ENCODE data around the gene OCIAD1. TPM values are rescaled to one million over a fixed set of nuclear protein-coding genes. Genes with fewer than 3 reads are reported as not detected.
A peak's percentile ranks its signal among the peaks of the same experiment; 100 is the strongest.
"Not testable (repeated sequence)": the region's sequence is repeated elsewhere in the genome, so short reads cannot be mapped to it uniquely, and the experiment has no call there.

OCIAD1 gene
- polyA plus RNA-seq, 4 donors = 215 to 284 (median 253) TPM

- DNase-seq (ENCODE audit: low read depth in 4 of 4, low spot score in 2 of 4) = not testable (repeated sequence)
Observed at GRCh38 chr4:48816297-48816696, 14.6 kb upstream of the OCIAD1 start.

GRCh38 chr4:48816971-48817370 is 13.9 kb upstream of the OCIAD1 start:
- no peak for DNase-seq (ENCODE audit: low read depth in 4 of 4, low spot score in 2 of 4)

GRCh38 chr4:48821431-48821830 is 9.5 kb upstream of the OCIAD1 start:
- DNase-seq (ENCODE audit: low read depth in 4 of 4, low spot score in 2 of 4) = not testable (repeated sequence)

GRCh38 chr4:48827622-48828021 is 3.3 kb upstream of the OCIAD1 start:
- no peak for DNase-seq (ENCODE audit: low read depth in 4 of 4, low spot score in 2 of 4)

GRCh38 chr4:48831532-48832030 is 693 bp downstream of the OCIAD1 start:
- DNase-seq (ENCODE audit: low read depth in 4 of 4, low spot score in 2 of 4) = peak in 1 of 4 donors; percentile 31

- DNase-seq (ENCODE audit: low read depth in 4 of 4, low spot score in 2 of 4) = no peak
Observed at GRCh38 chr4:48832571-48832970, 1.7 kb downstream of the OCIAD1 start.

- DNase-seq (ENCODE audit: low read depth in 4 of 4, low spot score in 2 of 4) = no peak
Observed at GRCh38 chr4:48836658-48837057, 5.8 kb downstream of the OCIAD1 start.

- no peak for DNase-seq (ENCODE audit: low read depth in 4 of 4, low spot score in 2 of 4)
Observed at GRCh38 chr4:48841045-48841827, 10.3 kb downstream of the OCIAD1 start.

GRCh38 chr4:48844843-48845242 is 14.0 kb downstream of the OCIAD1 start:
- DNase-seq (ENCODE audit: low read depth in 4 of 4, low spot score in 2 of 4) = no peak

- DNase-seq (ENCODE audit: low read depth in 4 of 4, low spot score in 2 of 4) = not testable (repeated sequence)
Observed at GRCh38 chr4:48848799-48849198, 17.9 kb downstream of the OCIAD1 start.

GRCh38 chr4:48851651-48852050 is 20.8 kb downstream of the OCIAD1 start:
- DNase-seq (ENCODE audit: low read depth in 4 of 4, low spot score in 2 of 4) = no peak

GRCh38 chr4:48853604-48854394 is 22.9 kb downstream of the OCIAD1 start:
- no peak for DNase-seq (ENCODE audit: low read depth in 4 of 4, low spot score in 2 of 4)

- no peak for DNase-seq (ENCODE audit: low read depth in 4 of 4, low spot score in 2 of 4)
Observed at GRCh38 chr4:48854395-48854683, 23.5 kb downstream of the OCIAD1 start.

GRCh38 chr4:48854982-48855381 is 24.1 kb downstream of the OCIAD1 start:
- no peak for DNase-seq (ENCODE audit: low read depth in 4 of 4, low spot score in 2 of 4)

- DNase-seq (ENCODE audit: low read depth in 4 of 4, low spot score in 2 of 4) = no peak
Observed at GRCh38 chr4:48858130-48858529, 27.2 kb downstream of the OCIAD1 start.

- no peak for DNase-seq (ENCODE audit: low read depth in 4 of 4, low spot score in 2 of 4)
Observed at GRCh38 chr4:48862038-48862437, 31.1 kb downstream of the OCIAD1 start.

GRCh38 chr4:48862661-48863060 is 31.8 kb downstream of the OCIAD1 start:
- no peak for DNase-seq (ENCODE audit: low read depth in 4 of 4, low spot score in 2 of 4)

- DNase-seq (ENCODE audit: low read depth in 4 of 4, low spot score in 2 of 4) = no peak
Observed at GRCh38 chr4:48863728-48864127, 32.8 kb downstream of the OCIAD1 start.

GRCh38 chr4:48864696-48865095 is 33.8 kb downstream of the OCIAD1 start:
- not testable (repeated sequence) for DNase-seq (ENCODE audit: low read depth in 4 of 4, low spot score in 2 of 4)

GRCh38 chr4:48877827-48878535 is 47.1 kb downstream of the OCIAD1 start:
- no peak for DNase-seq (ENCODE audit: low read depth in 4 of 4, low spot score in 2 of 4)

Data from left renal cortex interstitium (tissue), 4 donors.